Chondrocyte (in vitro differentiated cells): ENCODE results near the gene ABCC3. TPM values are rescaled to one million over a fixed set of nuclear protein-coding genes. Genes with fewer than 3 reads are reported as not detected.

Experiments used
- DNase-seq: peaks from one replicate; pipeline ENCODE4 v3.0.0; 2021; ENCODE audit warnings: mixed read lengths, low spot score
- H3K27ac Mint-ChIP-seq: one replicate; pipeline ENCODE4 v1.8.0; 2021; ENCODE audit warnings: mild to moderate bottlenecking, moderate library complexity, mixed read lengths; ENCODE audit not compliant: unreplicated experiment
- H3K27me3 Mint-ChIP-seq: 2 replicates; pipeline ENCODE4 v1.8.0; 2021; ENCODE audit warnings: low read depth, mixed read lengths
- H3K36me3 Mint-ChIP-seq: 2 replicates; pipeline ENCODE4 v1.8.0; 2021; ENCODE audit warnings: low read depth, mixed read lengths
- H3K4me1 Mint-ChIP-seq: 2 replicates; pipeline ENCODE4 v1.8.0; 2021; ENCODE audit warnings: low read depth, mild to moderate bottlenecking, mixed read lengths
- H3K4me3 Mint-ChIP-seq: one replicate; pipeline ENCODE4 v1.8.0; 2021; ENCODE audit warnings: mild to moderate bottlenecking, moderate library complexity, mixed read lengths; ENCODE audit not compliant: unreplicated experiment
- H3K9me3 Mint-ChIP-seq: 2 replicates; pipeline ENCODE4 v1.8.0; 2021; ENCODE audit warnings: low read depth, mixed read lengths
- CTCF ChIP-seq: fragments of 200-600 bp; sonication (generic); IDR thresholded peaks from 2 replicates; pipeline ENCODE4 v1.5.0; 2021; ENCODE audit warnings: antibody characterized with exemption, mild to moderate bottlenecking, moderate library complexity
- total RNA-seq: library from RNA; stranded (reverse); gene quantifications from 3 replicates; pipeline ENCODE4 v1.2.1, GENCODE V29; 2021

ABCC3 gene
- total RNA-seq, 1 donor from 2014 or later: 2.8 TPM

GRCh38 chr17:50608700-50609379 lies 25.8 kb upstream of the ABCC3 start:
- peaks cover 16% of the 10 kb centered on the region for H3K4me1 Mint-ChIP-seq
- H3K27ac Mint-ChIP-seq: no peak overlapping the region
- H3K4me3 Mint-ChIP-seq: no peak overlapping the region
- TF ChIP-seq CTCF: no peak
- no peaks in the 10 kb centered on the region for H3K9me3 Mint-ChIP-seq
- no peak for DNase-seq
- no peaks in the 10 kb centered on the region for H3K27me3 Mint-ChIP-seq
- no peaks in the 10 kb centered on the region for H3K36me3 Mint-ChIP-seq

GRCh38 chr17:50609380-50610074 lies 25.2 kb upstream of the ABCC3 start:
- TF ChIP-seq CTCF: no peak
- H3K36me3 Mint-ChIP-seq: no peaks in the 10 kb centered on the region
- no peaks in the 10 kb centered on the region for H3K9me3 Mint-ChIP-seq
- no peak for DNase-seq
- H3K27ac Mint-ChIP-seq: no peak overlapping the region
- no peaks in the 10 kb centered on the region for H3K27me3 Mint-ChIP-seq
- H3K4me3 Mint-ChIP-seq: no peak overlapping the region
- peaks cover 11% of the 10 kb centered on the region for H3K4me1 Mint-ChIP-seq

GRCh38 chr17:50611634-50612033 lies 23.0 kb upstream of the ABCC3 start:
- Mint-ChIP-seq H3K27me3 (peaks cover 2% of the 10 kb centered on the region), H3K4me3 (no peak overlapping the region), H3K9me3 (no peaks in the 10 kb centered on the region)

GRCh38 chr17:50612281-50612680 lies 22.4 kb upstream of the ABCC3 start:
- no peak for DNase-seq
- H3K27ac Mint-ChIP-seq: no peak overlapping the region
- no peaks in the 10 kb centered on the region for H3K9me3 Mint-ChIP-seq
- H3K4me1 Mint-ChIP-seq: no peaks in the 10 kb centered on the region
- no peak for TF ChIP-seq CTCF
- H3K4me3 Mint-ChIP-seq: no peak overlapping the region
- peaks cover 2% of the 10 kb centered on the region for H3K27me3 Mint-ChIP-seq
- H3K36me3 Mint-ChIP-seq: no peaks in the 10 kb centered on the region

More at GRCh38 chr17:50611634-50612033, 23.0 kb upstream of the ABCC3 start:
- DNase-seq: no peak
- TF ChIP-seq CTCF: no peak
- H3K4me1 Mint-ChIP-seq: no peaks in the 10 kb centered on the region
- H3K36me3 Mint-ChIP-seq: no peaks in the 10 kb centered on the region
- H3K27ac Mint-ChIP-seq: no peak overlapping the region

GRCh38 chr17:50613007-50613992 lies 21.4 kb upstream of the ABCC3 start:
- peak; percentile 24 for TF ChIP-seq CTCF
- no peak for DNase-seq
- H3K36me3 Mint-ChIP-seq: no peaks in the 10 kb centered on the region
- no peak overlapping the region for H3K27ac Mint-ChIP-seq
- H3K4me3 Mint-ChIP-seq: no peak overlapping the region
- peaks cover 2% of the 10 kb centered on the region for H3K27me3 Mint-ChIP-seq
- H3K4me1 Mint-ChIP-seq: peaks cover 3% of the 10 kb centered on the region
- no peaks in the 10 kb centered on the region for H3K9me3 Mint-ChIP-seq
